Activated CD4-positive, alpha-beta memory T cell treated with anti-CD3 and anti-CD28 coated beads for 36 hours (primary cell): ENCODE data around the gene NARS2. TPM values are rescaled to one million over a fixed set of nuclear protein-coding genes. Genes with fewer than 3 reads are reported as not detected.
A peak's percentile ranks its signal among the peaks of the same experiment; 100 is the strongest.
"Not testable (repeated sequence)": the region's sequence is repeated elsewhere in the genome, so short reads cannot be mapped to it uniquely, and the experiment has no call there.

Experiments used
- CTCF ChIA-PET: fragments of 350-600 bp; sonication (Branson Sonifier 250); formaldehyde crosslinking; loops from one replicate; lab custom pipeline; 2021; ENCODE audit warnings: antibody characterized with exemption, inconsistent platforms; lab: Charles Lee
- POLR2A ChIA-PET: fragments of 350-600 bp; sonication (Branson Sonifier 250); formaldehyde crosslinking; loops from one replicate; lab custom pipeline; 2021; ENCODE audit warnings: antibody characterized with exemption; lab: Charles Lee
- DNase-seq: peaks from one replicate; pipeline ENCODE4 v3.0.0-alpha.2; 2020
- H3K27ac Mint-ChIP-seq: one replicate; pipeline ENCODE4 v1.8.0; 2021; ENCODE audit warnings: mixed read lengths
- H3K27me3 Mint-ChIP-seq: one replicate; pipeline ENCODE4 v1.8.0; 2021; ENCODE audit warnings: mixed read lengths
- H3K36me3 Mint-ChIP-seq: one replicate; pipeline ENCODE4 v1.8.0; 2021; ENCODE audit warnings: mixed read lengths
- H3K4me1 Mint-ChIP-seq: one replicate; pipeline ENCODE4 v1.8.0; 2021; ENCODE audit warnings: low read depth, mixed read lengths
- H3K4me3 Mint-ChIP-seq: one replicate; pipeline ENCODE4 v1.8.0; 2021; ENCODE audit warnings: mild to moderate bottlenecking, mixed read lengths
- H3K9me3 Mint-ChIP-seq: one replicate; pipeline ENCODE4 v1.8.0; 2021; ENCODE audit warnings: mixed read lengths
- intact Hi-C: fragments of 100-400 bp; cut with micrococcal nuclease; formaldehyde crosslinking; loops from one replicate; pipeline ENCODE4 v1.15.1; 2023
- total RNA-seq, 2 experiments: library from RNA; stranded (reverse); gene quantifications; one replicate each; pipeline ENCODE4 v1.2.3, GENCODE V29; 2021

NARS2 gene
- 10 to 100 TPM; 22.7 to 24.6 TPM for total RNA-seq

GRCh38 chr11:78574386-78575381 is at the start of gene NARS2:
Gene NARS2, minus strand, starts transcription at chr11:78574864. Its CDS starts 376 bp downstream, at chr11:78574488.
- peak; percentile 99 for DNase-seq
- intact Hi-C loops: loop anchor here (1.0 to 5.0 kb wide), 3 partner anchors 12 to 437 kb away; partner anchors contain the start of genes ALG8, KCTD21 and USP35
- CTCF ChIA-PET: interaction anchor here (0.8 to 4.8 kb wide), 8 partner anchors 10 to 435 kb away, joined by 3 to 48 read pairs (median 6); partner anchors contain the start of genes ALG8 and GAB2
- Mint-ChIP-seq H3K4me1 (peaks cover 21% of the 10 kb centered on the region), H3K4me3 (peak within 1 kb of the TSS; percentile 96), H3K9me3 (no peaks in the 10 kb centered on the region), H3K36me3 (peaks cover 18% of the 10 kb centered on the region), H3K27me3 (no peaks in the 10 kb centered on the region), H3K27ac (peak within 1 kb of the TSS; percentile 92)
- POLR2A ChIA-PET: interaction anchor here (1.2 to 1.5 kb wide), 2 partner anchors 10 to 386 kb away, joined by 4 read pairs; partner anchors contain the start of genes KCTD21 and USP35

GRCh38 chr11:78622666-78623065 is 48.0 kb upstream of the NARS2 start:
- Mint-ChIP-seq H3K36me3 (peaks cover 6% of the 10 kb centered on the region), H3K9me3 (peaks cover 21% of the 10 kb centered on the region), H3K4me1 (no peaks in the 10 kb centered on the region), H3K27me3 (peaks cover 2% of the 10 kb centered on the region), H3K27ac (no peak overlapping the region), H3K4me3 (no peak overlapping the region)
- ChIA-PET CTCF (no interaction called here), POLR2A (no interaction called here)
- intact Hi-C loops: no loop called here
- DNase-seq: no peak

GRCh38 chr11:78620159-78620558 is 45.5 kb upstream of the NARS2 start:
- H3K36me3 Mint-ChIP-seq: peaks cover 6% of the 10 kb centered on the region
- peaks cover 21% of the 10 kb centered on the region for H3K9me3 Mint-ChIP-seq
- ChIA-PET CTCF (interaction anchor here (1.2 kb wide), 1 partner anchor 10 kb away, joined by 4 read pairs; no protein-coding TSS in a partner anchor), POLR2A (no interaction called here)
- H3K4me3 Mint-ChIP-seq: no peak overlapping the region
- no peaks in the 10 kb centered on the region for H3K27me3 Mint-ChIP-seq
- intact Hi-C loops: no loop called here
- H3K4me1 Mint-ChIP-seq: no peaks in the 10 kb centered on the region
- no peak overlapping the region for H3K27ac Mint-ChIP-seq
- no peak for DNase-seq

- Mint-ChIP-seq H3K27ac (no peak overlapping the region), H3K9me3 (peaks cover 16% of the 10 kb centered on the region), H3K4me1 (no peaks in the 10 kb centered on the region), H3K36me3 (peaks cover 6% of the 10 kb centered on the region), H3K4me3 (no peak overlapping the region), H3K27me3 (no peaks in the 10 kb centered on the region)
- ChIA-PET POLR2A (no interaction called here), CTCF (no interaction called here)
- intact Hi-C loops: no loop called here
- no peak for DNase-seq
Observed at GRCh38 chr11:78615724-78616123, 41.1 kb upstream of the NARS2 start.

GRCh38 chr11:78613378-78613813 is 38.7 kb upstream of the NARS2 start:
- no peaks in the 10 kb centered on the region for H3K36me3 Mint-ChIP-seq
- ChIA-PET CTCF (no interaction called here), POLR2A (no interaction called here)
- H3K9me3 Mint-ChIP-seq: no peaks in the 10 kb centered on the region
- intact Hi-C loops: no loop called here
- H3K27ac Mint-ChIP-seq: no peak overlapping the region
- H3K27me3 Mint-ChIP-seq: no peaks in the 10 kb centered on the region
- no peak overlapping the region for H3K4me3 Mint-ChIP-seq
- H3K4me1 Mint-ChIP-seq: no peaks in the 10 kb centered on the region
- no peak for DNase-seq

- H3K36me3 Mint-ChIP-seq: no peaks in the 10 kb centered on the region
- no peak for DNase-seq
- H3K27me3 Mint-ChIP-seq: no peaks in the 10 kb centered on the region
- ChIA-PET POLR2A (no interaction called here), CTCF (no interaction called here)
- no peaks in the 10 kb centered on the region for H3K9me3 Mint-ChIP-seq
- intact Hi-C loops: no loop called here
- H3K4me3 Mint-ChIP-seq: no peak overlapping the region
- H3K27ac Mint-ChIP-seq: no peak overlapping the region
- no peaks in the 10 kb centered on the region for H3K4me1 Mint-ChIP-seq
Observed at GRCh38 chr11:78612721-78613377, 38.2 kb upstream of the NARS2 start.

GRCh38 chr11:78609321-78609720 is 34.7 kb upstream of the NARS2 start:
- H3K9me3 Mint-ChIP-seq, CTCF ChIA-PET, intact Hi-C loops, H3K4me3 Mint-ChIP-seq, H3K27ac Mint-ChIP-seq, H3K36me3 Mint-ChIP-seq, H3K27me3 Mint-ChIP-seq, POLR2A ChIA-PET, H3K4me1 Mint-ChIP-seq, DNase-seq: not testable (repeated sequence)

- H3K9me3 Mint-ChIP-seq: no peaks in the 10 kb centered on the region
- intact Hi-C loops: no loop called here
- peaks cover 5% of the 10 kb centered on the region for H3K27me3 Mint-ChIP-seq
- H3K4me1 Mint-ChIP-seq: no peaks in the 10 kb centered on the region
- H3K36me3 Mint-ChIP-seq: no peaks in the 10 kb centered on the region
- CTCF ChIA-PET: interaction anchor here (1.4 kb wide), 1 partner anchor 38 kb away, joined by 3 read pairs; no protein-coding TSS in a partner anchor
- POLR2A ChIA-PET: no interaction called here
- H3K4me3 Mint-ChIP-seq: no peak overlapping the region
- DNase-seq: no peak
- H3K27ac Mint-ChIP-seq: no peak overlapping the region
Observed at GRCh38 chr11:78607696-78608095, 33.0 kb upstream of the NARS2 start.

GRCh38 chr11:78606667-78607066 is 32.0 kb upstream of the NARS2 start:
- peaks cover 10% of the 10 kb centered on the region for H3K27me3 Mint-ChIP-seq
- no peaks in the 10 kb centered on the region for H3K36me3 Mint-ChIP-seq
- H3K4me1 Mint-ChIP-seq: no peaks in the 10 kb centered on the region
- POLR2A ChIA-PET: no interaction called here
- no peaks in the 10 kb centered on the region for H3K9me3 Mint-ChIP-seq
- DNase-seq: no peak
- H3K27ac Mint-ChIP-seq: no peak overlapping the region
- intact Hi-C loops: no loop called here
- CTCF ChIA-PET: no interaction called here
- no peak overlapping the region for H3K4me3 Mint-ChIP-seq

GRCh38 chr11:78605296-78605695 is 30.6 kb upstream of the NARS2 start:
- no peak for DNase-seq
- POLR2A ChIA-PET: no interaction called here
- Mint-ChIP-seq H3K27ac (no peak overlapping the region), H3K9me3 (no peaks in the 10 kb centered on the region), H3K36me3 (no peaks in the 10 kb centered on the region), H3K4me3 (no peak overlapping the region), H3K4me1 (no peaks in the 10 kb centered on the region), H3K27me3 (peaks cover 10% of the 10 kb centered on the region)
- intact Hi-C loops: no loop called here
- CTCF ChIA-PET: interaction anchor here (1.6 kb wide), 1 partner anchor 41 kb away, joined by 6 read pairs; no protein-coding TSS in a partner anchor

GRCh38 chr11:78603792-78604191 is 29.1 kb upstream of the NARS2 start:
- no peaks in the 10 kb centered on the region for H3K4me1 Mint-ChIP-seq
- no peaks in the 10 kb centered on the region for H3K9me3 Mint-ChIP-seq
- ChIA-PET POLR2A (no interaction called here), CTCF (interaction anchor here (1.6 kb wide), 1 partner anchor 43 kb away, joined by 6 read pairs; no protein-coding TSS in a partner anchor)
- peaks cover 10% of the 10 kb centered on the region for H3K27me3 Mint-ChIP-seq
- no peak overlapping the region for H3K4me3 Mint-ChIP-seq
- no peak for DNase-seq
- no peaks in the 10 kb centered on the region for H3K36me3 Mint-ChIP-seq
- no peak overlapping the region for H3K27ac Mint-ChIP-seq
- intact Hi-C loops: no loop called here

GRCh38 chr11:78602771-78603170 is 28.1 kb upstream of the NARS2 start:
- H3K27me3 Mint-ChIP-seq: peaks cover 10% of the 10 kb centered on the region
- CTCF ChIA-PET, H3K9me3 Mint-ChIP-seq, H3K4me1 Mint-ChIP-seq, POLR2A ChIA-PET, H3K36me3 Mint-ChIP-seq, intact Hi-C loops, DNase-seq, H3K27ac Mint-ChIP-seq, H3K4me3 Mint-ChIP-seq: not testable (repeated sequence)
